Activated T-cell treated with anti-CD3 and anti-CD28 coated beads for 4 hours (primary cell): ENCODE data around the gene CMTM1.

ENCODE experiments used
- DNase-seq: peaks from one replicate; pipeline ENCODE4 v3.0.0-alpha.2; 2020

Gene CMTM1, protein sequence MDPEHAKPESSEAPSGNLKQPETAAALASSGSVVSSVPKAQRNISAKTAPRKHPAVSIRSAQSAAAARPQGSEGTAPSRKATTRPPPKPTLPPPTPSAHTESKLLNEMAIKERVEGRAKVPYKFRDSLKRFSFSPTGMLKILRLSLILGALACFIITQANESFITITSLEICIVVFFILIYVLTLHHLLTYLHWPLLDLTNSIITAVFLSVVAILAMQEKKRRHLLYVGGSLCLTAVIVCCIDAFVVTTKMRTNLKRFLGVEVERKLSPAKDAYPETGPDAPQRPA

DNA sequence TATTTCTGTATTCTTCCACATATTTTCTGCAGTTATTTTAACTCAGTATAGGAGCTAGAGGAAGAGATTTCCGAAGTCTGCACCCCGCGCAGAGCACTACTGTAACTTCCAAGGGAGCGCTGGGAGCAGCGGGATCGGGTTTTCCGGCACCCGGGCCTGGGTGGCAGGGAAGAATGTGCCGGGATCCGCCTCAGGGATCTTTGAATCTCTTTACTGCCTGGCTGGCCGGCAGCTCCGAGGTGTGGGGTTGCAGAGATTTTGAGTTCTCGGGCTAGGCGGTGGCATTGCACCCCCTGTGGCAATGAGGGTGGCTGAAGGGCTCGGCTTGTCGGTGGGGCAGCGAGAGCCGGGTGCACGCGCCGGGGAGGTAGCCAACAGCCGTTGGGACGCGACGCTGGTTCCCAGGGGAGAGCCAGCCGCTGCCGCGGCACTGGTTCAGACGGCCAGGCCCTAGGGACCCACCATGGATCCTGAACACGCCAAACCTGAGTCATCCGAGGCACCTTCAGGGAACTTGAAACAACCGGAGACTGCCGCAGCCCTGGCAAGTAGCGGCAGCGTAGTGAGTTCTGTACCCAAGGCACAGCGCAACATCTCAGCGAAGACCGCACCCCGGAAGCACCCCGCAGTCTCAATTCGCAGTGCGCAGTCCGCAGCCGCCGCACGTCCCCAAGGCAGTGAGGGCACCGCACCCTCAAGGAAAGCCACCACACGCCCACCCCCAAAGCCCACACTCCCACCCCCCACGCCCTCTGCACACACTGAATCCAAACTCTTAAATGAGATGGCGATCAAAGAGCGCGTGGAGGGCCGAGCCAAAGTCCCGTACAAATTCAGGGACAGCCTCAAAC is at the start of gene CMTM1:
TSS of gene CMTM1 (plus strand) at position 389 of the 851 bp plus-strand sequence. CDS start at position 464, 75 bp downstream.
- DNase-seq, result no peak

DNA sequence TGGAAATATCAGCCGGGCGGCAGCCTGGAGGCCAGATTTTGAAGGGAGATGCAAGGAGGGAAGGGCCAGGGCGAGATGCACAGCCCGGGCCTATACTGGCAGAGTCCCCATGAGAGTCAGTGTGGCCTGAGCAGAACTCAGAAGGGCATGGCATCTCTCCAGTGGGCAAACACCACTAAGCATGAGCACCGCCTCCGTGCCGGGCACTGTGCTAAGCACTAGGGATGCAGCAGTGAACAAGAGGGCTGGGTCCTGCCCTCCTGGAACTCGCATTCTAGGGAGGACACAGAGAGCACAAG is 49.8 kb upstream of the CMTM1 start:
- no peak for DNase-seq

DNA sequence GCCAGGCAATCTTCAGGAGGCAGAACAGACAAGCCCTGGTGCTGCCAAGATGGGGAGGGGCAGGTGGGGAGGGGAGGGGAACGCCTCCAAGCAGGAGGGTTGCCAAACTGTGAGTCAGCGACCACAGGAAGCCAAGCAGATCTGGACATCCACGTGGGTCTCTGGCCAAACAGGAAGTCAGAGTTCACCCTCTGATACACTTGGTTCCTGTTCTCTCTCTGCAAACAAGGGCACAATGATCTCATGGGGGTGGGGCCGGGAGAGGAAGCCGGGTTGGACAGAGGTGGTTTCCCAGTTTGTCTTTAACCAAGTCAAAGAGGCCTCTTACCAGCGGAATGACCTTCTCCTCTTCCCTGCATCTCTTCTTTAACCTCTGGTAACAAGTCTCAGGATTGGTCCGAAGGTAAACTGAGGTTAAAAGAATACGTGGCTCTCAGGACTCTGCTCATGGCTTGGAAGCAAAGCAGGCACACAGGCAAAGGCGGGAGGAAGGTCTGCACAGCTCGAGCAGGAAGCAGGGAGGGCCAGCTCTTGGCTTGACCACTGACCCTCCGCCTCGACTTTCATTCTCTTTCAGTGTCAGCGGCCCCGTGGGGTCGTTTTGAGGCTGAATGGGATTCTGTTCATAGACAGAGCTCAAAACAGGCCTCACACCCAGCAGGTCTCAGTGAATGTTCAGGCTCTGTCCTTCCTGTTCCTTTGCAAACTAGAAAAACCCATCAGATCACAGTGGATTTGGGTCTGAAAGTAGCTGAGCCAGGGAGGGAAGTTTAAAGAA is 49.2 kb upstream of the CMTM1 start:
- peak; percentile 55 for DNase-seq

DNA sequence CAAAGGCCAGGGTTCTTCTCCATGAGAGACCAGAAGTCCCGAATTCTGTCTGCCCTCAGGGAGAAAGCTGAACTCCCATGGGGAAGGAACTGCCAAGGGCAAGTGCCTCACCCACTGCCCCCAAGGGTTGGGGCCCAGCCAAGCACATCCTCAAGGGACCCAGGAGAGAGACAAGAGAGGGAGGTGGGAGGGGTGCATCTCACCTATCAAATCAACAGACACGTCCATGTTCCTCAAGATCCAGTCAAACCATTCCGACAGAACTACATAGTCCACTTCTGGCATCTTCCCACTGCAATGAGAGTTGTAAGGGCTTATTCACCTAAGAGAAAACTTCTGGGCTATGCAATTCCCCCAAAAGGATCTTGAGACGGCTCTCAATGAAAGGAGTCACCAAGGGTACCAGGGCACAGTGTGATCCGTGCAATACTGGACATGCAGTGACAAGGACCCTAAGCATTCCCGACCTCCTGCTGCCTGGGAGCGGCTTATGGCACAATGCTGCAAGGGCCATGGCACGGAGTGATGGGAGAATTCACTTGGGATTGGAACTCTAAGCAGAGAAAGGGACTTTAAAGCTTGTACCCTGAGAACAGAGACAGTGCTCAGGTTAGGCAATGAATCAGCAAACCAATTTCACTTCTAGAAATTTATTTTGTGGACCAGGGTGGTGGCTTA is 48.5 kb upstream of the CMTM1 start:
- no peak for DNase-seq

DNA sequence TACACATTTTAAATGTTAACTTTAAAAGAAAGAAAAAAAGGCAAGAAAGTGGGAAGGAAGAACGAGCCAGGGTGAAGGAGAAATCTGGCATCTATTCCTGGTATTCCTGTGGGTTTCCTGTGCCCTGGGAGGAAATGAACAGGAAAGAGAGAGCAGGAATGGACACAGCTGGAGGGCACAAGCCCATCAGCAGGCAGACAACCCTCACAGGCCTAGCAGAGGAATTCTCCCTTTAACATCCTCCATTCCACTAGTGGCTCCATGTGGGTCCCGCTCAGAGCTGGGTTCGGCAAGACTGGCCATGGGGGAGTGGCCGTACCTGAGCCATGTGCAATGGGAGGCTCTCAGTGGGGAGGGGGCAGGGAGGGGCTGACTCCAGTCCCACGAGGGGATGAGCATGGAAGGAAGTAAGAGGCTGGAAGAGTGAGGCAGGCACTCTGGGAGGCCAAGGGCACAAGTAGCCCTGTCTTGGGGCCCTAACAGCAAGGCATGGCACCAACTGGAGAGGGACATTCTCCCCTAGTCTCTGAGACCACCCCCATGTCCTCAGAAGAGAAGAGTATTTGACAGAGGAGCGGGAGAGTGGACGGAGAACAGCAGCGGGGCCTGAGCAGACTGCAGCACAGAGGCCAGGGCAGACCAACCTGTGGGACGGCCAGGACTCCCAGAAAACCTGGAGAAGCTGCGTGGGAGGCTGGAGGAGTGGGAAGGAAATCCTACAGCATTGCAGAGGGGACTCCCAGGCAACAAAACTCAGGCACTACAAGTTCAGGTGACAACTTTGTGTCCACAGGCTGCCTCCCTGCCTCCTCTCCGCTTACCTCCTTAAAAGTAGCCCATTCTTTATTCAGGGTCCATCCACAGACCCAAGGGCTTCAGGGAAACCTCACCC is 46.5 kb upstream of the CMTM1 start:
- DNase-seq, result no peak

DNA sequence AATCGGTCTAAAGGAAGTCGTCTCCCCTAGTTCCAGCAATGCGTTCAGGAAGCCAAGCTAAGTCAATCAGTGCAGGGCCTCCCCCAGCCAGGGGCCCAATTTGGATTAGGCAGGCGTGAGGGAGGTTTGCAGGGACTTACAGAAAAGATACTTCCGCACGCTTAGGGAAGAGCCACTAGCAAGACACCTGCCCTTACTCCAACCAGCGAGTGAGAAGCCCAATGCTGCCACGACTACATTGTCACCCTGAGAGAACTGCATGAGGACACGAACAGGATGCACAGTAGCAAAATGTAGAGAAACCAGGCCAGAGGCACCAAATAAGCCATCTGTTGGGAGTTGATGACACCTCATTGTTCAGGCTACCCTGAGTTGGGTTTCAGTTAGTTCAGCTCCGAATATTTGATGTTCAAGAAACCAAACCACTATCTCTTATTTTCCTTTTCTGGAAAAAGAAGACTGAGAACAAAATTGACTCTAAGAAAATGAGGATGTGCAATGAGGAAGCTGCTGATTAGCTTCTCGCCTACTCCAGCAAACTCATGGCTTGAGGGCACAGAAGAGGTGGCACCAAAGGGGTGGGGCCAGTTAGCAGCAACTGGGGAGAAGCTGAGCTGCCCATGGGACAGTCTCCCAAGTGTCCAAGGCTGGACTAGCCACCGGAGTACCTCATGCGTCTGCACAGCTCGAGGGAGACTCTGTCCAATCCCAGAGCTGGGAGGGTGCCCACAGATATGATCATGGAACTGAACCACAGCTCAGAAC is 45.7 kb upstream of the CMTM1 start:
- no peak for DNase-seq

DNA sequence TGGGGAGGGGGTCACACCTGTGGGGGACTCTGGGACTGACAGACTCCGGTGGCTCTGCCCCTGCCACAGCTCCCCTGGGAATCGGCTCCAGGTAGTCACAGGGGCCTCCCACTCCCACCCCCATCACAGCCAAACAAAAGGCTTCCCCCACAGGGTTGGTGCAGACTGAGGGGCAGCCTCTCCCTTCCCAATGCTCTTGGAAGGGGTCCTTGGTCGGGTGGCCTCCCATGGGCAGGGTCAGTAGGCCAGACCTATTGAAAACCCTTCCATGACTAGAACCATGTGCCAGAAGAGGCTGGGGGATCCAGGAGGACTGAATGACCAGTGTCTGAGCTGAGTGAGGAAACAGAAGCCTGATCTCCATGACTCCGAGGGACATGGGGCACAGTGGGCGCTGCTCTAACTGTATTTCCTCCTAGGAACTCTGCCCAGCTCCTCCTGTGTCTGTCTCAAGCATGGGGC is 45.0 kb upstream of the CMTM1 start:
- no peak for DNase-seq

DNA sequence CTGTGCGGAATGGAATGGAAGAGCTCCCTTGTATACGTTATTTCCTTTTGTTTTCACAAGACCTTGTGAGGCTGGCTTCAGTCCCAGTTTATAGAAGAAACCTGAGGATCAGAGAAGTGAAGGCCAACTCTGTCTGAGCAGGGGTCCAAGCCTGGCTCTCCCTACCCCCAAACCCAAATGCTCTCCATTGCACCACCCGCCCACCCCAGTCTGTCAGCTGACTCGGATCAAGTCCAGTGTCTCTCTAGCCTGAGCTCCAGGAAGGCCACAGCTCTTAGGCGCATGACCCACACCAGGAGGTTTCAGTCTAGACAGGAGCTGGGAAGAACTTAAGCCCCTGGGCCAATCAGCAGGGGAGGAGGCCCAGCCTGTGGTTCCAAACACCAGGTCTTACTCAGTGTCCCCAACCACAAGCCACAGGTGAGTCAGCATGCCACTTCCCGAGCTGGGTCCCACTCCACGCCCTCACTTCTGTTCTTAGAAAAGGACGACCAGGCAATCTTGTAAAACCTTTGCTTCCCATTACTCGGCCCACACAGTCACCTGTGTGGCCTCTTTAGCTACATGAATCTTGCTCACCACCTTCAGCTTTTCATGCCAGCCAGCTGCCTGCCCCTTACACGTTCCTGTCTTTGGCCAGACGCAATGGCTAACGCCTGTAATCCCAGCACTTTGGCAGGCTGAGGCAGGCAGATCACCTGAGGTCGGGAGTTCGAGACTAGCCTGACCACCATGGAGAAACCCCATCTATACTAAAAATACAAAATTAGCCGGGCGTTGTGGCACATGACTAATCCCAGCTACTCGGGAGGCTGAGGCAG is 44.1 kb upstream of the CMTM1 start:
- peak; percentile 91 for DNase-seq

DNA sequence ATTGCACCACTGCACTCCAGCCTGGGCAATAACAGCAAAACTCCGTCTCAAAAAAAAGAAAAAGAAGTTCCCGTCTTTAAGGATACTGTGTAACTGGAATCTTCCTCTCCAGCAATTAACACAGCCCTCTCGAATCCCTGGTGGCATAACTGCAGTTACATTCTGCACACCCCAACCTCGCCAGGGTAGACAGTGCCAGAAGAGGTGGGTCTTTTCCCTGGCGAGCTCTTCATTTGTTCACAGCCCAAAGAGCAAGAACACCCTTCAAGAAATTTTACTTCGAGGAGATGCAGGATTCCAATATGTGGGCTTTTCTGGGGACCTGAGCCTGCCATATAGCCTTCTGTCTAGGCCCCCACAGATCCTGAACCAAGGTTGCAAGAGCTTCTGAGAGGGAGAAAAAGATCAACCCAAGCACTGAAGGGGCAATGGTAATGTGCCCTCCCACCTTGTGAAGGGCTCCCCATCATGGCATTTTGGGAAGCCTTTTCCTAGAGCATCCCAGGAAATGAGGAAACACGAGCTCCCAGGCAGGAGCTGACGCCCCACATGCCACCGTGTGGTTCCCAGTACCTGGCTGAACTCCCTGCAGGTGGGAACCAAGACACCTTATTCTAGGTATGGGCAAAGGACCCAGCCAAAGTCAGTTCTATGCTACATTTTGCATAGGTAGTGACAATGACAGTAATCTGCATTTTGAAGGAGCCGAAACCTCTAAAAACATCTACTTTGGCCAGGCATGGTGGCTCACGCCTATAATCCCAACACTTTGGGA is 43.2 kb upstream of the CMTM1 start:
- DNase-seq, result no peak

DNA sequence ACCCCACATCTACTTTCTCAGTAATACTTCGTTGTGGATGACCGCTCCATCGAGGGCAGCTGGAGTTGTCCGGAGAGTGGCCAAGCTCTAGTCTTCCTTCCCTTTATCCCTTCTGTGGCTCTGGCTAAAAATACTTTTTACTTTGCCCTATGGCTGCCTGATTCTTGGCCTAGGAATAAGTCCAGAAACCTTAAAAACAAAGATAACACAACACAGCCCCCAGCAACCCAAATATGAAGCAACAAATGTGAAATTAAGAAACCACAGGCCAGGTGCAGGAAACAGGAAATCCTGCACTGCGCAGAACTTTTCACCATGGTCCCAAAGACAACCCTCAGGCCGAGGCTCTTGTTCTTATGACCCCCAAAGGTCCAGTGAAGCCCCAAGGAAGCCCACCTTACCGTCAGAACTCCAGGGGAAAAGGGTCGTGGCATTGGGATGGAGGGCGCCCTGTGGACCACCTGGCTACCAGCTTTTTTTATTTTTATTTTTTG is 42.3 kb upstream of the CMTM1 start:
- DNase-seq, result no peak

DNA sequence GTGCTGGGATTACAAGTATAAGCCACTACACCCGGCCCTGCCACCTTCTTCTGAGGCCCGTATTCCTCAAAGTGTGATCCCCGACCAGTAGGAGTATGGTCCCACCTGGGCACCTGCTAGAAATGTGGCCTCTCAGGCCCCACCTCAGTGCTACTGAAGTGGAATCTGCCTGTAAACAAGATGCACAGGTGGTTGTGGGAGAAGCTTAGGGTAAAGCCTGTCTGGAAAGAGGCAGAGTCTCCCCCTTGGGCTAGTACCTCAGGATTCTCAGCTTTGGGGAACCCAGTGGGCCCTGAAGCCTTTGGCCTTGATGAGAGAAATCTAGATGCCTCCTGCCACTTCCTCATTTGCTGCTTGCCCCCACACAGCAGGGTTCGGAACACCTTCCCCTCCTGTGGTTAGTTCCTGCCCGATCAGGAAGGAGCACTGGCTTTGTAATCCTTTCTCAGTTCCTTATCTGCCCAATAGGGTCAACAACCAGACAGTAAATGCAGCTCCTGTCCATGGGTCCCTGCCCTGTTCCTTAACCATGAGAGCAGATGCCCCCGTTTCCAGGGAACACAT is 41.6 kb upstream of the CMTM1 start:
- no peak for DNase-seq

DNA sequence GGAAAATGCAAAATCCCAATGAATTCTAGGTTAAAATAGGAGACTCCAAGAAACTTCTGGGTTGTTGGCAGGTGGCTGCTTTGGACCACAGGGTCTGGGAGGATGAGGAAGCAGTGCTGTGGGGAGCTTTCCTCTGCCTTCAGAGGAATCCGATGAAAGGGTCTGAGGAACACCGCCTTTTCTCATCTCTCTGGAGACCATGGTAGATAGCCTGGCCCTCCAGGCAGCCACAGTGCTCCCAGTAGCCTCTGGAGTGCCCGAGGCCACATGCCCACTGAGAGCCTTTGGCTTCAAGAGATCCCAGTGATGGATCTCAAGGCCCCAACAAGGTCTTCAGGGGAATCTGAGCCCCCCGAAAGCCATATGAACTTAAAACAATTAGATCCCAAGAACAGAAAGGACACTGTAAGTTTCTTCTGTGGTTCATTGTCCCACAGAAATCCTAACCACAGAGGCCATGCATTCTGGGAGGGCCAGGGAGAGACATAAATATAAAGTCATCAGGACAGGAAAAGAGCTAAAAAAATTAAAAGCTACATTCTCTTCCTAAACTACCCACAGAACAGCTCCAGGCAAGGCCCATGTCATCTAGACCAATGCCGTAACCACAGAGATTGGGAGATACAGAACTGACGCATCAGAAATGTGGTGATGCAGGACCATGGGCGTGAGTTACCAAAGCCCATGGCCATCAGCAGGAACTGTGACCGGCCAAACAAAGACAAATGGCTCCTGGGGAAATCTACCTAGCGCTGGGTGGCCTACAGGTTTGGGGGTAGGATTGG is 40.7 kb upstream of the CMTM1 start:
- DNase-seq, result no peak

DNA sequence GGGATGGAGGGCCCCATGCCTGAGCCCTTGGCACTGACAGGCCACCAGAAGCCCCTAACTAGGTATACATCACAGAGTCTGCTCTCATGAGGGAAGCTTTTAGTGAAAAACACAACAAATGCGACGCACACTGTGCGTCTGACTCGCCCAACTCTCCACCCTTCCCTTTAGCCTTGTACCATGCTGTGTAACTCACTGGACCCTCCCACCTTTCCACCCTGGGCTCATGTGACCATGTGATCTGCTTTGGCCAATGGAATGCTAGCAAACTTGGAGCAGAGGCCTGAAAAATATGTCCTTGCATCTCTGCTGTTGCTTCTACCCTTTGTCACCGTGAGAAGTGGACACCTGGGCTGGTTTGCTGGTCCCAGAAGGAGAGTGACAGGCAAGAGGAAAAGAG is 37.9 kb upstream of the CMTM1 start:
- DNase-seq, result no peak

DNA sequence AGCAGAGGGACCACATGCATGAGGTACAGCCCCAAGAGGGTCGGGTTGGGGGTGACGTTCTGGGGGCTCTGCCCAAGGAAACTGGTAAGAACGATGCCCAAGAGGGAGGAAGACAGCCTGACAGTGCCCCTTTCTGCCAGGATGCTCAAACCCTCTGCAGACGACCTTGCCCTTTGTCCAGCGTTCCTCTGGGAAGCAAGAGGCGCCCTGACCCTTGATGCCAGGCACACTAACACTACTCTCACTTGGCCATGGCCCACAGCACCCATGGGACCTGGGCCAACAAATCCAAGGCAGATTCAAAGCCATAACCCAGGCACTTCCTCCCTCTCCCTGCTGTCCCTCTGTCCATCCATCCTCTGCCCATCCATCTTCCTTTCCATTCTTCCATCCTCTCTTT is 36.8 kb upstream of the CMTM1 start:
- no peak for DNase-seq

DNA sequence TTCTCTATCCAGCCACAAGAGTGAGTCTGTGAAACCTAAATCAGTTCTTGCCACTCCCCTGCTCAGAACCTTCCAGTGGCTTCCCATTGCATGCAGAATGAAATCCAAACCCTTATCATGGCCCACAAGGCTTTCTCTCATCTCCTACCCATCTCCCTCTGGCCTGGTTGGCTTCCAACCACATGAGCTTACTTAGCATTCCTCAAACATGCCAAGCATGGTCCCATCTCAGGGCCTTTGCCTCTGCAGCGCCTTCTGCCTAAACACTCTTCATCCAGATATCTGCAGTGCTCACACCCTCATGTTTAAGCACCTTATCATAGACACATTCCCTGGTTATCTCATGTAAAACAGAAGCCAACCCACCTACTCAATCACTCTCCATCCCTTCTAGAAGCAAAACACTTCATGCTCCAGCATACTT is 31.9 kb upstream of the CMTM1 start:
- DNase-seq, result no peak

DNA sequence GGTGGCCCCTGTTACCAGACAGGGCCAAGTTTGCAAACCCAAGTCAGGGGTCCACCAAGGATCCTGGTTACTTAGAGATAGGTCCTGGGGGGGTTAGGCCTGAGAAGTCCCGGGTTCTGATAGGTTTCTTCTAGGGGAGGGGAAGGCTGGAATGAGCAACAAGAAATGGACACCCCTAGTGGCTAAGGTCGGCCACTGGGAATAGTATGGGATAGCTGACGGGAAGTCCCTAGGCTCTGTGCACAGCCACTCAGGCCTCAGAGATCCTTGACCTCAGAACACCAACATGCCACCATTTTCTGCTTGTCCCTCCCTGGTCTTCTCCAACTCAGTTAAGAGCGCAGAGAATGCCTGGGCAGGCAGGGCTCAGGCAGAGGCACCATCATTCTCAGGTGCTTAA is 29.7 kb upstream of the CMTM1 start:
- DNase-seq, result no peak

DNA sequence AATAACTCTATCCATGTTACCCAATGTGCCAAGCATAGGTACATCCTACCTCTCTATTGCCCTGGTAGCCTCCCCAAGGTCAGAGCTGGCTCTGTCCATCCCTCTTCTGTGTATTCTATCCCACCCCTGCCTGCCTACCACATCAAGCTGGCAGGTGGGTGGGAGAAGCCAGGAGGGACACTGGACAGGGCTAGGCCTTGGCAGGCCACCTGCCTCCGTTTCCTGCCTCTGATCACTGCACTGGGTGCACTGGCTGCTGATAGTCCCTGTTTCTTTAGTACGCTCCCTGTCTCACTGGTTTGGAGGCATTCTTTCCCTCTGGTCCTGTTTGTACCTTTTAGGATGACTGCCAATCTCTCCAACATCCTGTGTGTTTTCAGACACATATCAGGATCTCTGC is 29.0 kb upstream of the CMTM1 start:
- DNase-seq, result no peak

DNA sequence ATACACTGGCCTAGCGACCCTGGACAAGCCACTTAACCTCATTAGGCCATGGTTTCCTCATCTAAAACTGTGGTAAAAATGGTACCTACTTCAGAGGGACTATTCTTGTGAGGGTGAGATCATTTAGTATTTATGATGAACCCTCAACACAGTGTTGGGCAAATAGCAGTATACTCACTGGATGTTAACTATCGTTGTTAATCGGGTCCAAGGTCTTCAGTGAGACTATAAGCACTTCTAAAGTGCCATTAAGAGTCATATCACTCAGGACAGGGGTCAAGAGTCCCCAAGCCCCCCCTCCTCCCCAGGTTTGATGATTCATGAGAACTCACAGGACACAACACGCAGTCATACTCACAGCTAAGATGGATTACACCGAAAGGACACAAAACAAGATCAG is 27.3 kb upstream of the CMTM1 start:
- no peak for DNase-seq
